Fibroblast of peridontal ligament (primary cell): ENCODE results near the gene IL1RAPL2.
"Not testable (repeated sequence)": the region's sequence is repeated elsewhere in the genome, so short reads cannot be mapped to it uniquely, and the experiment has no call there.

ENCODE experiments used
- DNase-seq: peaks from one replicate; pipeline ENCODE4 v3.0.0-alpha.2; 2010; ENCODE audit errors: extremely low read depth

IL1RAPL2 gene

DNA sequence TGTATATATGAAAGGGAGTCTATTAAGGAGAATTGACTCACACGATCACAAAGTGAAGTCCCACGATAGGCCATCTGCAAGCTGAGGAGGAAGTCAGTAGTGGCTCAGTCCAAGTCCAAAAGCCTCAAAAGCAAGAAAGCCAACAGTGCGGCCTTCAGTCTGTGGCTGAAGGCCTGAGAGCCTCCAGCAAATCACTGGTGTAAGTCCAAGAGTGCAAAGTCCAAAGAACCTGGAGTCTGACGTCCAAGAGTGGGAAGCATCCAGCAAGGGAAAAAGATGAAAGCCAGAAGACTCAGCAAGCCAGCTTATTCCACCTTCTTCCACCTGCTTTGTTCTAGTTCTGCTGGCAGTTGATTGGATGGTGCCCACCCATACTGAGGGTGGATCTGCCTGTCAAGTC, 104.1 kb downstream of the IL1RAPL2 start:
- DNase-seq, result no peak

DNA sequence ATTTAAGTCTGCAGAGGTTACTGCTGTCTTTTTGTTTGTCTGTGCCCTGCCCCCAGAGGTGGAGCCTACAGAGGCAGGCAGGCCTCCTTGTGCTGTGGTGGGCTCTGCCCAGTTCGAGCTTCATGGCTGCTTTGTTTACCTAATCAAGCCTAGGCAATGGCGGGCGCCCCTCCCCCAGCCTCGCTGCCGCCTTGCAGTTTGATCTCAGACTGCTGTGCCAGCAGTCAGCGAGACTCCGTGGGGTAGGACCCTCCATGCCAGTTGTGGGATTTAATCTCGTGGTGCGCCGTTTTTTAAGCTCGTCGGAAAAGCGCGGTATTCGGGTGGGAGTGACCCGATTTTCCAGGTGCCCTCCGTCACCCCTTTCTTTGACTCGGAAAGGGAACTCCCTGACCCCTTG, 111.5 kb downstream of the IL1RAPL2 start:
- DNase-seq, result not testable (repeated sequence)

DNA sequence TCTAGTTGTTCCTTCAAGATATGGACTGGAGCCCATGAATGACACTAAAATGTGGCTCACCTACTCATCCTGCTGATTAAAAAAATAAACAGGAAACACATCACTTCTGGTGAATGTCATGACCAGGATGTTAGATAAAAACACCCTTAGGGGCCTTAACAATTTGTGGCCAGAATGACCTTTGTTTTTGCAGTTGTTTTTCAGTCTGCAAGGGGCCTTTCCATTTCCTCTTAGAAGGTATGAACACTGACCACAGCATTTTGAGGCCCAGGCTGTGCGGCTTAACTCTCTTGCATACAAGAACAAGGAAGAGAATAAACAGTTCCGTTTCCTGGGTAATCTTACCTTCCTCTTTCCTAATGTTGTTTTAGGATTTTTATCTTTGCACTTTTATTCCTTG, 113.2 kb downstream of the IL1RAPL2 start:
- DNase-seq, result no peak

DNA sequence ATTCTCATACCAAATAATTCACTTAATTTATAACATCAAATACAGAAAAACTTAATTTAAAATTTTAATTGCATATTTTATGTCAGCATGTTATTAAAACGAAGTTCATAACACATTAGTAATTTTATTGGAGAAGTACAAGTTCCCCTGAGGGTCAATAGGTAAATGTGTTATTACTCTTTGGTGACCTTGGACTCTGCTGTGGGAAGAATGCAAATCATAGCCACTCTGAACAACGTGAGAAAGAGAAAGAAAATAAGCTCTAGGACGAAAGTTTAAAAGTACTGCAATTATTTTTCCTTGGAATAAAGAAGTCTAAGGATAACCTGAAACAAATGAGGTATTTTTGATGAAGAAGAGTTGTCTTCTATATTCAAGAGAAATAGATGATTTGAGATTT, 115.2 kb downstream of the IL1RAPL2 start:
- DNase-seq, result no peak

DNA sequence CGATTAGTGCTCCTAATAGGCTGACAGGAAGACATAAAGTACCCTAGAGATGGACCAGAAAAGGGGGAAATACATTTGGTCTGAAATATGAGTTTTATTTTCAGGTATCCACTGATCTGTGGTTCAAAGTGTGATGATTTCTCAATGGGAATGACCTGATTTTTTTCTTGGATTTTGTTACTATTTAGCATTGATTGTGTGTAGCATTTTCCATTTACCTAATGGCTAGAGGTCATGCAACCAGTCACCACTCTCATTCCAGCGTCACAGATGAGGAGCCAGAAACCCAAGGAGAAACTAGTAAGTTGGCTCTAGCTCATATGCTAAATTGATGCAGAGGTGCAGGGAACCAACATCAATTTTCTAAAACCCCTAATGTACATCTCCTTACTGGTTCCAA, 118.1 kb downstream of the IL1RAPL2 start:
- DNase-seq, result no peak

DNA sequence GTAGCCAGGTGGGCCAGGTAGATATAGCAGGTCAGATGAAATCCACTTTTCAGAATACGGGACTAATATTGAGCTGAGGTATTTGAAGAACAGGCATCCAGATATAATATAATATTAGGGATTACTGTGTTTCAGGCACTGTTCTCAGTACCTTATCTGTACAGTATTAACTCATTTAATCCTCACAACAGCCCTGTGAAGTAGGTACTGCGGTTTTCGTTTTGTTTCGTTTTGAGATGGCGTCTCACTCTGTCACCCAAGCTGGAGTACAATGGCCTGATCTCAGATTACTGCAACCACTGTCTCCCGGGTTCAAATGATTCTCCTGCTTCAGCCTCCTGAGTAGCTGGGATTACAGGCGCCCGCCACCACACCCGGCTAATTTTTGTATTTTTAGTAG, 129.6 kb downstream of the IL1RAPL2 start:
- no peak for DNase-seq

DNA sequence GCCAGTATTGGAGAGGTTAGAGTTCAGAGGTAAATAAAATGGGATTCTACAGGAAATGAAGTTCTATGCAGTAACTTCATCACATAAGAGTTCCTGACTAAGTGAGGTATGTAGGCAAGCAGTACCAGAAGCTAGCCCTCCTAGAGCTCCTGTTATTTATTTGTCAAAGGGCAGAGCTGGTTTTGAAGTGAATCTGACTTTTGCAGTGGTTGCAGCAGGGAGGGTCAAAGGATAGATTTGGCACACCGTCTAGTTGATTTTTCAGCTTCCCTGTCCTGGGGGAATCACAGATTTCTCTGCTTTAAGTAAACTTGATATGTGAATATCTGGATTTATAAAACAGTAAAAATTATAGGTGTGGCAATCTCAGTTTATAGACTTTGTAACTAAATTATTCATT, 130.7 kb downstream of the IL1RAPL2 start:
- DNase-seq, result no peak

DNA sequence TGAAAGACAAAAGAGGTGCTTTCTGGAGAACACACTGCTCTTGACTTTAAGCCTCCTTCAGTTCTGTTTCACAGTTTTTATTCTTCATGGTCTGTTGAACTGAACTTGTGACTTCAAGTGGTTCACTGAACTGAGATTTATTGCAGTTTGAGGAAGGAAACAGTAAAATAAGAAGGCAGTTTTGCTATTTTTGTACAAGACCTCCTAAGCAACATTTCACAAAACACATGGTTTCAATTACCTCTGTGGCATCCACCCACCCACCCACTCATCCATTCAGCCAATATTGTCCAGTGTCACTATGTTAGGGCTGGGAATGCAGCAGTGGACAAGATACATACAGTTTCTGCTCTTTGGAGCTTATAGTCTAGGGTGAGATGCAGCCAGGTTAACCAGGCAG, 131.3 kb downstream of the IL1RAPL2 start:
- DNase-seq, result no peak

DNA sequence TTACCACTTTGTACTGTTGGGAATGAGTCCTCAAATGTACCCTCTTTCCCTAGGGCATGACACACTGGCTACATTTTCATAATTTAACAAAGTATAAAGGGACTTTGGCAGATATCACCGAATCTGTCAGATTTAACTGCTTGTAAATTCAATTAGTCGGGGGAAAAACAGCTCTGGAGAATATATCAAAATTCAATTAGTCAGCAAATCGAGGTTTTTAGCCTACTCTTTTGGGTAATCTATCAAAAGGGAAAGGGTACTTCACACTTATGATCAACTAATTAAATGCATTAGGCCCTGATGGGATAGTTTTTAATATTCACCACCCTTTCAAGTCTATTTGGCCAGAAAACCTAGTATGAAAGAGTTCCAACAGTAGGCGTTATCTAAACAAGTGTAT, 141.0 kb downstream of the IL1RAPL2 start:
- no peak for DNase-seq

DNA sequence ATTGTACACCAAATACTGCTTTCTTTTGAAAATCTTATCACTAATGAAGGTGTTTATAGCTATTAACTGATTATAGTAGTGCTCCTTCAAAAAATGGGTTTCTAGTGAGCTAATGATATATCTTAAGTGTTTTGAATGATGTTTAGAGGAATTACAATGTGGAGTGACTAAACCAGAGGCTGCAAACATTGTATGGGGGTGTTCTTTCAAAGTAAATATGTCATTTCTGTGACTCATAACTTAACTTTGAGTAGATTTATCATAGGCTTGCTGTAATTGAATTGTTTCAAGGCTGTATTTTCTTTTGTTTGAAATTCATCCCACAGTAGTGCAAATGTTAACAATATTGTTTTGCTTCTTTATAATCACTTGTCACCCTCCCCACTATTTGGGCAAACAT, 141.6 kb downstream of the IL1RAPL2 start:
- DNase-seq, result no peak

DNA sequence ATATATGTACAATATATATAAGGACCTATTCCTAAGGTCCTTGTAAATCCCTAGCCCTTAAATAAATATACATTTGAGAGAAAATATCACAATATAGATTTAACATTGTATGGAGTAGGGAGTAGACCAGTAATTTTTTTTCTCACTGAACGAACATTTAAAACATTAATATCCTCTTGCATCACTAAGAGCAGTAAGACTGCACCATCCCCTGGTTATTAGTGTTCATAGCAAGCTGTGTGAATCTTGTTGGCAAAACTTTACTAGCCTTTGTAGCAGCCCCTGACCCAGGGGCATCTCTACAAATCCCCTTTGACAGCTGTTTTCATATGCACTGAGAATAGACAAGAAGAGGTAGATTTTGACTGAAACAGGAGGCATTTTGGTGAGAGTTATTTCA, 146.5 kb downstream of the IL1RAPL2 start:
- DNase-seq, result no peak

DNA sequence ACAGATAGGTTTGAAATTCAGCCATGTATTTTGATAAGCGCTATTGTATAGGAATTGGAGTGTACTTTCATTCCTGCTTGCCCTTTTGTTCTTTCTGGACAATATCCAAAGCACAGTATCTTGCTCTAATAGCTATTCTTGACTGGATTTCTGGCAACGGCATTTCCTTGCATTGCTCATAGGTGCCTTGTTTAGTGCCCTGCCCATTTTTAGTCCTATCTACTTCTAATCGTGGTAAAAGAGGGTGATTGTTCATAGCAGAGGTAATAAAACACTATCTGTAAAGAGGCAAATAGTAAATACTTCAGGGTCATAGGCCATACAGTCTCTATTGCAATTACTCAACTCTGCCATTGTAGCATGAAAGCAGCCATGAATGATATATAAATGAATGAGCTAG, 155.9 kb downstream of the IL1RAPL2 start:
- DNase-seq, result no peak

DNA sequence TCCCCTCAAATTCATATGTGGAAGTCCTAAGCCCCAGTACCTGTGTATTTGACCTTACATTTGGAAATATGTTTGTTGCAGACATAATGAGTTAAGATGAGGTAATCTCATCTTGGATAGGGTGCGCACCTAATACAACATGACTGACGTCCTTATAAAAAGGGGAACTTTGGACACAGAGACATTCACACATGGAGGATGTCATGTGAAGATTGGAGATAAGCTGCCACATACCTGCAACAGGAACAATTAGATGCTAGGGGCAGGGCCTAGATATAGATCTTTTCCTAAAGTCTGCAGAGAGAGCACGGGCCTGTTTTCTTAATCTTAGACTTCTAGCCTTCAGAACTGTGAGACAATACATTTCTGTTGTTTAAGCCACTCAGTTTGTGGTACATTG, 162.5 kb downstream of the IL1RAPL2 start:
- DNase-seq, result no peak

DNA sequence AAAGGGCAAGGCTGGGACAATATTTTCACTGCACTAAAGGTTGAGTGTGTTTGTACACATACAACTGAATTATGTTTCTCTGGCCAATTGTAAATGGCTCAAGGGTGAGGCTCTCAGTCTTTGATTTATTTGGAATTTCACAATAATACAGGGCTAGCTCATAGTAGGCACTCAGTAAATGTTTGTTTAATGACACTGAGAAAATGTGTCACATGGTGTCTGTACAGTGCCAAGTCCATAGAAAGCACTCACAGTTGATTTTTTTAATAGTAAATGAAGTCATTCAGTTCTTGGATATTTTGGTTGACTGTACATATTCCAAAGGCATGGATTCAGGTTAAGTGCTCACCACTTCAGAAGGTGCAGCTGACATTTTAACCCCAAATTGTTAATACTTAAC, 176.4 kb downstream of the IL1RAPL2 start:
- no peak for DNase-seq

DNA sequence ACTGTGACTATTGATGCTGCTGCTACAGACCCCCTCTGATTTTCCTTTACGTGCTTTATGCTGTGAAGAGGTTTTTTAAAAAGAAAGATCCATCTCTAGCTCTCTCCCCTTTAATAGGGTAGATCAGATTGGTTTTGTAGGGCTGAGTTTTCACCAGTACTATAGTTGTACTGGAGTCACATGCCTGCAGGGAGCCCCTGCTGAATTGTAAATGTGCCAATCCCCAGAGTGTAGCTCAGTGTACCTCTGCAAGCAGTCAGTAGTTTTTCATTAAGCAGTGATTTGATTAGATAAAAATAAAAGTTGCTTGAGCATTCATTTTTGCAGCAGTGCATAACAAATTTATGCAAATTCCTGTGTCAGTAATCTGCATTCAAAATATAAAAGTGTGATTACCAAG, 179.2 kb downstream of the IL1RAPL2 start:
- DNase-seq, result no peak

DNA sequence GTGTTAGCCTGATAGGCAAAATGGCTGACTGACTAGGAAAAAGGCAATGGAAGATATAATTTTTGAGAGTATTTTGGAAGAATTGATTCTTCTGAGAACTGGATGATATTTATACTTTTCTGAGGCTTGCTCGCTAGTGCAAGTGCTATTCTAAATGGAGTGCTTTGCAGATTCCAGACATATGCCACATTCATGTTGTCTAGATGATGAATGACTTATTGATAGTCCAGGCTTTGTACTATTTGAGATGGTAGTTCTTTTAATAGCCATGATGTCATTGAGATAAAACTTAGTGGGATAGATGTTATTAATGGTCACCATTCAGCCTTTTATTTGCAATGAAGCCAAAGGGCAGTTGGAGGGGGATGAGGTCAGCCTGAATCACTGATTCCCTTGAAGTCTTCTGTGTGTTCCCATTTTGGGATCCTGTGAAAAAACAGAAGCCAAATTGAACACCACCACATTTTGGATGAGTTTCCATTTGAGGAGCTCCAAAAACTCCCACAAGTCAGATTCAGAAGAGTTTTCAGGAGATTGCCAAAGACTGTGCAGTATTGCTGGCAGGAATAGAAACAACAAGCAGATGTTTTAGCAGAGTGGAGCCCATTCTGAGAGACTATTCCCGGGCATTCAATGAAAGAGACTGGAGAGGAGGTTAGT, 184.1 kb downstream of the IL1RAPL2 start:
- no peak for DNase-seq

DNA sequence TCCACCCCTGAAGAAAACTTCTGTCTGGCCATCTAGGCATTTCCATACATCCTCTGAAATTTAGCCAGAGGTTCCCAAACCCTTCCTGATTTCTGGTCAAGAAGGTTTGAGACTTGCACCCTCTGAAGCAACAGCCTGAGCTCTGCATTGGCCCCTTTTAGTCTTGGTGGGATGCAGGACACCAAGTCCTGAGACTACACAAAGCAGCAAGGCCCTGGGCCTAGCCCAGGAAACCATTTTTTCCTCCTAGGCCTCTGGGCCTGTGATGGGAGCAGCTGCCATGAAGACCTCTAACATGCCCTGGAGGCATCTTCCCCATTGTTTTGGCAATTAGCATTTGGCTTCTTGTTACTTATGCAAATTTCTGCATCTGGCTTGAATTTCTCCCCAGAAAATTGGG, 196.6 kb downstream of the IL1RAPL2 start:
- DNase-seq, result no peak

DNA sequence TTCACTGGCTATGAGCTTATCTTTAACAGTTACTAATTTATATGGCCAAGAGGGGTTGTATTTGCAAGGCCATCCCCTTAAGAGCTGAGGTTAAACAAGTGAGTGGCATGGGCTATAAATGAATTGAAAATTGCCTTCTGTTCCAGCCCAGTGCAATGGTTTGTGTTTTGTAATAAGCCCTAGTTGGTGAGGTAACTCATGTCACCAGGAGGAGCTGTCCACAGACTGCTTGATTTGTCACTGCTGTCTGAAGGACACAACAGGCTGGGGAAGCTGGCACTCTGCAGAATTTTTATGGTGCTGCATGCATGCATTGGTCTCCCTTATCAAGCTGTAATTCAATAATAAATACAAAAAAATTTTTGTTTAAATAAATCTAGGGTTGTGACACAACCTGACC, 223.8 kb downstream of the IL1RAPL2 start:
- no peak for DNase-seq

DNA sequence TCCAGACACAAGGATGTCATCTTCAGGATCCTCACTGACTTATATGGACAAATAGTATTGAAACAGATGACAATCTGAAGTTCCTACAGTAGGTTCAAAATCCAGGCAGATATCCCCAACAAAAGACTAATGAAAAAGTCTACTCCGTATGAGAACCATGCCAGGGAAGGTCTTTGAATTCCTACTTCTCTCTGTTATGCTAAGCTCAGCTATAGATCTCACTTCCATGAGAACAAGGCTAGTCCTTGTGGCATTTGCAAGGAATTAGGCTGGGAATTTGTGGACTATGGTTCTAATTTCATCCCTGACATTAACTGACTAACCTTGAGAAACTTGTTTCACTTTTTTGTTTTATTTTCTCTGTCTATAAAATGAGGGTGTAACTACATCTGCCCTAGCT, 229.8 kb downstream of the IL1RAPL2 start:
- DNase-seq, result no peak

DNA sequence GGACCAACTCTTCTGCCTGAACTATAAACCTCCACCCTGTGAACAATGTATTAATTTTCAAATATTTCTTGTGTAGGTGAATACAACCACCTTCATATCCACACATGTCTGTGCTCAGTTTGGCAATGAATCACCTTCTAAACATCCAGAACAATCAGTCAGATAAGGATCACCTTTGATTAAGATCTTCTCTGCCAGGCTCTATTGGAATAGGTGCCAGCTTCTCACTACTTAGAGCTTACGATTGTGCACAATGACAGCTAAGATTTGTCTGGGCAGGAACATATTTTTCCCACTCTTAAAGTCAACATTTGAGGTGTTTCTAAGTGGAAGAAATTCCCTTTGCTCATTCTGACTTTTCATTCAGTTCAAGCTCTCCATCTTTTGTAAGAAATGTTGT, 237.2 kb downstream of the IL1RAPL2 start:
- no peak for DNase-seq

DNA sequence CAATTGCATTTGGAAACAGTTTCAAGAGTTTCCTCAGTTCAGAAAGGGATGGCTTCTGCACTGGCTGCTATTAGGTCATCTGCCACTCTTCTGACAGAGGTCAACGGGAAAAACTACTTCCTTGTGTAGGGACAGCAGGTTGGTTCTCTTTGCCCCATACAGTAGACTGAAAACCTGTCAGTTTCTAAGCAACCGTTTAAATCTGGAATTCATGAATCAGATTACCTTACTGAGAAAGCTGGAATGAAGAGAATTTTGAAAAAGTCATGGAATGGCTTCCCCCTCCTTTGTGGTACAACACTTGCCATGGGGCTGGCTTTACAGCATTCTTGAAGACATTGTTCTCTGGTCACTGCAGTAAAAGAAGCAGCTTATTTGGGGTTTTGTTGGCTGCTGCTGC, 240.3 kb downstream of the IL1RAPL2 start:
- no peak for DNase-seq

DNA sequence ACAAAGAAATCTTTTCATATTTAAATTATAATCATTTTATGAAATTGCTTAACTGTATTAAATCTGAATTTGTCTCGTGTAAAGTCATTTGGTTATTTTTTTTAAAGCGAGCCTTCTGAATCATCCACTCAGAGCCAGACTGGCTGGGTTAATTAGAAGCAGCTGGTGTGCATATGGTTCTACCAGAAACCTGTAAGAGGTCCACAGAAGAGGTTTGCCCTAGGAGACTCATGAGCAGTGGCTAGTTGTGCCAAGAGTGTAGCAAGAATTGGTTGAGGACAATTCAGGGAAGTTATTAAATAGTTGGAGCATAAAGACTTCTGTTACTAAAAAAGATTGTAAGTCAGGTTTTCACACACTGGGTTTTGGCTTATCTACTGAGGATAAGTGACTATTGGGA, 267.4 kb downstream of the IL1RAPL2 start:
- no peak for DNase-seq

DNA sequence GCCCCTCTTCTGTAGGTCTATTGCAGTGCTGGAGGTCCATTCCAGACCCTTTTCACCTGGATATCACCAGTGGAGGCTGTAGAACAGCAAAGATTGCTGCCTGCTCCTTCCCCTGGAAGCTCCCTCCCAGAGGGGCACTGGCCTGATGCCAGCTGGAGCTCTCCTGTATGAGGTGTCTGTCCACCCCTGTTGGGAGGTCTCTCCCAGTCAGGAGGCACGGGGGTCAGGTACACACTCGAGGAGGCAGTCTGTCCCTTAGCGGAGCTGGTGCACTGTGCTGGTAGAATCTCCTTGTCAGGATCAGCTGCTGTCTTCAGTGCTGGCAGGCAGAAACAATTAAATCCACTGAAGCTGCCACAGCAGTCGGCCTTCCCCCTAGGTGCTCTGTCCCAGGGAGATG, 276.6 kb downstream of the IL1RAPL2 start:
- DNase-seq, result no peak

DNA sequence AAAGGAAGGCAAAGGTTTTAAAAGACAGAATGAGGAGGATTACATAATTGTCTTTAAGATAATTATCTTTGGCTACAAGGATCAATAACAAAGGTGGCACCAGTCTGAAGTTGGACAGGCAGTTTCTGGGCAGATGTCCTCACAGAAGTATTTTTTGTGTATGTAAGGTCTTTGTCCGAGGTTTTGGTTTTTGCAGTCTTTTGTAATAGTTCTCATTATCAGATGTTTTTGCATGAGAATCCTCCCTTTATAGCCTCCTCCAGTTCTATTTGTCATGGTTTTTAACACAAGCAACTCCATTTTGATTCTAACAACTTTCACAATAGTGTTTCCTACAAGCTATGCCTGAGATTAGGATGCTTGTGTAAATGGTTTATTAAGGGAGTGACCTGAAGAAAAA, 286.2 kb downstream of the IL1RAPL2 start:
- DNase-seq, result no peak

DNA sequence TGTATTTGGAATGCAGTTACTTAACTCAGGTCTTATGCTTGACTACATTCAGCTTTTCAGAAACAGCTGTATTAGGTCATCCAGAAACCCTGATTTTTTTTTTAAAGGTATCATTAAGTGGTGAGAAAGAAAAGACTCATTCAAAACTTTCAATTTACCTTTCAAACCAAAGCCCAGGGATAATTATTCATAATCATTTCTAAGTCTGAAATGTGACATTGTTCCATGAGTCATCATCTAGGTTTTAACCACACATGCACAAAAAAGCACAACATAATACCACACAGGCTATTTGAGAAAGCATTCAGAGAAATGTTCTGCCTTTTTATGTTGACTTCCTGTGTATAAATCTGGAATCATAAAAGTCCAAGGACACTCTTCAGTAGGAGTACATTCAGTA, 288.2 kb downstream of the IL1RAPL2 start:
- DNase-seq, result no peak
